Activated CD8-positive, alpha-beta memory T cell treated with anti-CD3 and anti-CD28 coated beads for 36 hours (primary cell): ENCODE measurements around the gene GRID2. TPM values are rescaled to one million over a fixed set of nuclear protein-coding genes. Genes with fewer than 3 reads are reported as not detected.

Source experiments
- CTCF ChIA-PET: fragments of 350-600 bp; sonication (Branson Sonifier 250); formaldehyde crosslinking; loops from one replicate; lab custom pipeline; 2021; ENCODE audit warnings: antibody characterized with exemption; lab: Charles Lee
- POLR2A ChIA-PET: fragments of 350-600 bp; sonication (Branson Sonifier 250); formaldehyde crosslinking; loops from one replicate; lab custom pipeline; 2021; ENCODE audit warnings: antibody characterized with exemption; lab: Charles Lee
- total RNA-seq, 2 experiments: library from RNA; stranded (reverse); gene quantifications; one replicate each; pipeline ENCODE4 v1.2.3, GENCODE V29; 2021

GRID2 gene
- total RNA-seq, 2 experiments from 2014 or later, result not detected

DNA sequence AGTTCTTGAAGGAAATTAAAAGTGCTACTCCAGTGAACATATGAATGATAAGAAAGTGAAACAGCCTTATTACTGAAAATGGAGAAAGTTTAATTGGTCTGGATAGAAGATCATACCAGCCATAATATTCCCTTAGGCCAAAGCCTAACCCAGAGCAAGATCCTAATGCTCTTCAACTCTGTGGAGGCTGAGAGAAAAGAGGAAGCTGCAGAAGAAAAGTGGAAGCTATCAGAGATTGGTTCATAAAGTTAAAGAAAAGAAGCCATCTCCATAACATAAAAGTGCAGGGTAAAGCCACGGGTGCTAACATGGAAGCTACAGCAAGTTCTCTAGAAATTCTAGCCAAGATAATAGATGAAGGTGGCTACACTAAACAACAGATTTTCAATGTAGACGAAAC lies 1439.3 kb downstream of the GRID2 start:
- ChIA-PET POLR2A (no interaction called here), CTCF (no interaction called here)

DNA sequence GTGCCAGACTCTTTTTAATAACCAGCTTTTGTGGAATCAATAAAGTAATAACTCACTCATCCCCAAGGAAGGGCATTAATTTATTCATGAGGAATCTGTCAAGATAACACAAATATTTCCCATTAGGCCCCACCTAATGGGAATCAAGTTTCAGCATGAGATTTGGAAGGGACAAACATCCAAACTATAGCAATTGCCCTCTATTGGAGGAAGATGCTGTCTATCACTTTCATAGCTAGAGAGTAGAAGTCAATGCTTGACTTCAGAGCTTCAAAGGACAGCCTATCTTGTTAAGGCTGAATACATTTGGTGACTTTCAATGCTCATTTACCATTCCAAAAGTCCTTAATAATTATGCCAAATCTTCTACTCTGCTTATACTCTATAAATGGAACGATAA lies 1439.9 kb downstream of the GRID2 start:
- CTCF ChIA-PET, result no interaction called here
- POLR2A ChIA-PET, result no interaction called here

DNA sequence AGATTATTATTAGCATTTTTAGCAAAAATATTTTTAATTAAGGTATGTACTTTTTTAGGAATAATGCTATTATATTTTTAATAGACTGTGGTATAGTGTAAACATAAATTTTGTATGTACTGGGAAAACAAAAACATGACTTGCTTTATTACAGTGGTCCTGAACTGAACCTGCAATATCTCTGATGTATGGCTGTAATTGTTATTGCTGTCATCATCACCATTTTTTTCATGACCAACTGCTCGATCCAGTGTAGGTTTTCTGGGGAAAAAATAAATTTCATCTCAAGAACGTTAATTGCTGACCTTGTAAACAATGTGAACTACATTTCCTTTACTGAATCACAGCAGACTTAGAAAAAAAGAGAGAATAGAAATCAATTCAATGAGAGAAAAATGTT lies 1441.2 kb downstream of the GRID2 start:
- ChIA-PET POLR2A (no interaction called here), CTCF (no interaction called here)

- CTCF ChIA-PET, result no interaction called here
Measured at GRCh38 chr4:93746031-93746430, 1442.3 kb downstream of the GRID2 start.

DNA sequence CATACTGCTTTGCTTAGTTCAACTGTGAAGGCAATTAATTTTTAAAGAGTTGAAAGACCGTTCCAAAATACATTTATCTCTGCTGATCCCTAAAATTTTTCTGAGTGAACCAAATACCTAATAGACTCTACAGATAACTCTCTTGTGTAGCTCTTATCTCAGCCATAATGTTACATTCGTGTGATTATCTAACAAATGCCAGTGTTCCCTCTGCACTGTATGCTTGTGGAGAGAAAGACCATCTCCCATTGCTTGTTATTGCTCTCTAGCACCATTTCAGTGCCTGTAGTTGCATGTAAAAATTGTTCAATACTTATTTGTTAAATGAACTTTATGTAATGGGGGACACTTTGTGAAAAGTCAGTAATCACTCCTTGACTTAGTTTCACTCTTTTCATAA lies 1443.5 kb downstream of the GRID2 start:
- CTCF ChIA-PET, result no interaction called here
- POLR2A ChIA-PET, result no interaction called here

More at GRCh38 chr4:93746031-93746430, 1442.3 kb downstream of the GRID2 start:
- POLR2A ChIA-PET, result no interaction called here

GRCh38 chr4:93748373-93749291 lies 1444.9 kb downstream of the GRID2 start:
- ChIA-PET POLR2A (no interaction called here), CTCF (no interaction called here)

DNA sequence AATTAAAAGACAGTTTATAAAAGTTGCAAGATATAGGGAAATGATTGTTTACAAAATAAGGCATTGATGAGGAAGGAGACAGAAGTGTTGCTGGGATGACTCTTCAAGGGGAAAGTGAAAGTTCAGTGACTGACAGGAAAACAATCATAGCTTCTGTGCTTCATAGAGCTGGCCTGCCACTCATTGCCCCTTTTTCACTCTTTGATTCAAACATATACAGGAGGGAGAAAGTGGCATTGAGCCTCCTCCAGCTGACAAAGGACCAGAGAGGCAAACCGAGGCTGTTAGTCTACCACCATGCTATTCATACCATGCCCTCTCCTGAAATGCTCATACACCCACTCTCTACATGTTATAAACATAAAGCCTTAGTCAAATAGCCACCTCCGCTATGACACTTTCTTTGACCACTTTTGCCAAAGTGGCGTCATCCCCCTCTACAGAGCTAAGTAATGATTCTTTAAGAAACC lies 1445.6 kb downstream of the GRID2 start:
- POLR2A ChIA-PET, result no interaction called here
- CTCF ChIA-PET, result no interaction called here

- POLR2A ChIA-PET, result no interaction called here
- CTCF ChIA-PET, result no interaction called here
Measured at GRCh38 chr4:93751411-93751810, 1447.6 kb downstream of the GRID2 start.

DNA sequence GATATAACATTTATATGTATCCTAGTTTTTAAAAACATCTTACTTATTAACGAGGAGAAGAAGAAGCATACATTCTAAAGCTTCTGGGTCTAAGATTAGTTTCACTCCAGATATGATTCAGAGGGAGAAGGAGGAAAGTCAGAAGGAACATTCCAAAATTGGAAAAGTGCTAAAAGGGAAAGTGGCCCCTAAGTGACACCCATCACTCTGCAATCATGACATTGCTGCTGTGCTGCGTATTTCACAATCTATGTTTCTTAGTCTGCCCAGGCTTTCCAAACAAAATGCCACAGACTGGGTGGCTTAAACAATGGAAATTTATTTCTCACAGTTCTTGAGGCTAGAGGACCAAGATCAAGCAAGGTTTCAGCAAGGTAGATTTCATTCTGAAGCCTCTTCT lies 1452.3 kb downstream of the GRID2 start:
- CTCF ChIA-PET, result no interaction called here

DNA sequence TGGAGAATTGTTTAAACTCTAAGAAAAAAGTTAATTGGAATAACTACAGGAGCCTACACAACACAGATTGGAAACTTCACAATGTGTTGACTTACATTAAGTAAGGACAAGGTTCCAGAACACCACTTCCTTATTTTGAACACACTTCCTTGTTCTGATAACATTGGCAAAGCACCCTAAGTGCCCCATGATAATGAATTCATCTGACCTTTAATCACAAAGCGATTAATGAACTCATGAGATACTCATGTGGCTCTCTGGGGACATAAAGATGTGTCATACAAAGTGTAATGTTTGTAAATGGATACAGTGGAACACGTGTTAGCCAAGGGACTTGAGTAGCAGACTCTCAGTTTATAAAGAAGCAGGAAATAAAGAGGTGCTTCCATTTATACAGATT lies 1455.7 kb downstream of the GRID2 start:
- POLR2A ChIA-PET, result no interaction called here
- CTCF ChIA-PET, result no interaction called here

More for the DNA sequence above, 1452.3 kb downstream of the GRID2 start:
- POLR2A ChIA-PET, result no interaction called here

DNA sequence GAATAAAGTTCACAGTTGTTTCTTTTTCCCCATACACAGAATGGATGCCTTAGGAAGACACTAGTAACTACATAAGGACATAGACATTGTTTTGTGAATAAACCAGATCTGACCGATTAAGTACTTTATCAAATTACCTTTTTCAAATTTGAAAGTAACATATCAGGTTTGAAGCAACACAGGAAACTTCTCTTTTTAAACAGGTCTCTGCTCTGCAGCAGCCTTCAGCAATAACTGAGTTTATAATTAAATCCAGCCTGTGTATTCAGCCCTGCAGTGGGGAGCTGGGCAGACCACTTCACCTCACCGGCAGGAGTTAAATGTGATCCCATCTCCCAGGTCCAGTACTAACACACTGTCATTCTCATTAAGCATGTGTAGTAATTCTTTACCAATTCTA lies 1456.5 kb downstream of the GRID2 start:
- ChIA-PET CTCF (no interaction called here), POLR2A (no interaction called here)

- ChIA-PET CTCF (no interaction called here), POLR2A (no interaction called here)
Measured at GRCh38 chr4:93761286-93761685, 1457.5 kb downstream of the GRID2 start.

- CTCF ChIA-PET, result no interaction called here
- POLR2A ChIA-PET, result no interaction called here
Measured at GRCh38 chr4:93764639-93765246, 1461.0 kb downstream of the GRID2 start.

DNA sequence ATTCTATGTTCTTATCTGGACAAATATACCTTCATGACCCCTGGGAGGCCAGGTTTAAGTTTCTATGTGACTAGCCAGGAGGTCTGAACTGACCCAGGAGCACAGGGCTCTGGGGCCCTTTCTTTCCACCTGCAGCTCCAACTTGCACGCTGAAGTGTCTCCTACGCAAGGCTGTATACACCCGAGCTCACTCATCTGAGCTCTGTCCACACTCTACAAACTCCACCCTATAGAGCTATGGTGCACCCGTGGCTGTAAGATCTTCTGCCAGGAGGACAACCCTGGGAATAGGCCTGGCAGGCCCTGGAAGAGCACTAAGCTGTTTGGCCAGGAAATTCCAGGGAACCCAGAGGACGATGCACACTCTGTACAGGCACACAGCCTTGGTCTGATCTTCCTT lies 1464.2 kb downstream of the GRID2 start:
- POLR2A ChIA-PET, result no interaction called here

DNA sequence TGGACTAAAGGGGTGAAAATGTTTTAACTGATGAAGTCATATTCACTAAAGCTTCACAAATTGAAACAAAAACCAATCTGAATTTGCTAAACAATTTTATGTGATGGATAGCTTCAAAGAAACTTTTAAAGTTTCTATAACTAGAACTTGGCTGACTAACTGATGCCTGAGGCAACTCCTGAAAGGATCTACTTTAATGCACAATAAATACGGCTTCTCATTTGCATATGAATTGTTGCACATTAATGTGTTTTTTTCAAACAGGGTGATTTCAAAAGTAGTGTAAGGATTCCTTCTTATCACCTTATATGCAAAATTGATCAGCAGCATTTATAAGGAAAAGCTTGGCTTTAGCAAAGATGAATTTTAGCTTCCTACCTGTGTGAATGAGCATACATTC lies 1466.4 kb downstream of the GRID2 start:
- CTCF ChIA-PET, result no interaction called here
- POLR2A ChIA-PET, result no interaction called here

More for the DNA sequence above, 1464.2 kb downstream of the GRID2 start:
- CTCF ChIA-PET, result no interaction called here

DNA sequence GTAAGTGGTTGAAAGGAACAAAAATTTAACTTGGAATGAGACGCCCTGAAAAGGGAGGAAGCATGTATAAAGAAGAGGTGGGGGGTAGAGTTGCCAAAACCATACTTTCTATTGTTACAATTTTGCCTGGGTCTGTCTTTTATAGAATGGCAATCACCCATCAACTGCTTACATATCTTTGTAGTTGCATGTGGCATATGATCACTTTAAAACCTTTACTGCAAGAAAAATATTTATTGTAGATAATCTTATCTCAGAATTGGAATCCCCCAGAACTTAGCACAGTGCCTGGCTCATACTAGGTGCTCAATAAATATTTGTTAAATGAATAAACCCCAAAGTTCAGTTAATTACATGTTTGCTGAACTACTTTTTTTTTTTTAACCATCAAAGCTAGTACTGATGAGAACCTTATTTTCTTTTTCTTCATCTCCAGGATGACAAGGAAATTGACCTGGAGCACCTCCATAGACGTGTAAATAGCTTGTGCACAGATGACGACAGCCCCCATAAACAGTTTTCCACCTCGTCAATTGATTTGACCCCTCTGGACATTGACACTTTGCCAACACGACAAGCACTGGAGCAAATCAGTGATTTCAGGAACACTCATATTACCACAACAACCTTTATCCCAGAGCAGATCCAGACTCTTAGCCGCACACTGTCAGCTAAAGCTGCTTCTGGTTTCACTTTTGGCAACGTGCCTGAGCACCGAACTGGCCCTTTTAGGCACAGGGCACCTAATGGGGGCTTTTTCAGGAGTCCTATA lies 1468.1 kb downstream of the GRID2 start:
- ChIA-PET POLR2A (no interaction called here), CTCF (no interaction called here)

DNA sequence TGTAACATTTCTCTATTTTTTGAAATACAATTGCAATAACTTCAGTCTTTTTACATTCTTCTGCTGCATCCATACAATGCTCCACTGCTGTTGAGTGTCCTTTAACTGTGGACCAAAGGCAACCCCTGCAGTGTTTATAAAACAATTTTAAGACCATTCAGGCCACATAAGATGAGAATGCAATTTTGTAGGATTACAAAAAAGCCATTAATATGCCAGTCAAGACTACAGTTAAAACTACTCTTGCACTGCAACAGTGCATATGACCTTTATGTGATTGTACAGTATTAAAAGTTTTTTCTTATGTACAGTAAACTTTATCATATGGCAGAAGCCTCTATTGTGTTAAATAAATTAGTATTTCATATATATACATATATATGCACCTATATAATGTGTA lies 1469.1 kb downstream of the GRID2 start:
- POLR2A ChIA-PET, result no interaction called here
- CTCF ChIA-PET, result no interaction called here

DNA sequence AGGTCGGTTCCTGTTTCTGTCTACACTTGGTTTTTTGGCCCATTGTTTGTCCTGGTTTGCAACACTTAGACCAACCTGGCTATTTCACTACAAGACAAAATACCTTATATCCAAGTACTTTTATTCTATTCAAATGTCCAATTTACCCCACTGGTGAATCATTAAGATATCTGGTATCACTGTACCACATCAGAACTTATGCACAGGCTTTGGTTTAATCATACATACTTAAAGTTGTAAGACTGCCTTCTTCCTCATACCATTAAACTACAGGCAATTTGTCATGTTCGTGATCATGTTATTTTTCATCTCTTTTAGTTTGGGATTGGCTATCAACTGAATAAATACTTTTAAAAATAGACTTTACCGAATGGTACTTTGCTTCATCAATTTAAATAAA lies 1471.8 kb downstream of the GRID2 start:
- ChIA-PET CTCF (no interaction called here), POLR2A (no interaction called here)

- CTCF ChIA-PET, result no interaction called here
- POLR2A ChIA-PET, result no interaction called here
Measured at GRCh38 chr4:93776386-93777080, 1472.8 kb downstream of the GRID2 start.

DNA sequence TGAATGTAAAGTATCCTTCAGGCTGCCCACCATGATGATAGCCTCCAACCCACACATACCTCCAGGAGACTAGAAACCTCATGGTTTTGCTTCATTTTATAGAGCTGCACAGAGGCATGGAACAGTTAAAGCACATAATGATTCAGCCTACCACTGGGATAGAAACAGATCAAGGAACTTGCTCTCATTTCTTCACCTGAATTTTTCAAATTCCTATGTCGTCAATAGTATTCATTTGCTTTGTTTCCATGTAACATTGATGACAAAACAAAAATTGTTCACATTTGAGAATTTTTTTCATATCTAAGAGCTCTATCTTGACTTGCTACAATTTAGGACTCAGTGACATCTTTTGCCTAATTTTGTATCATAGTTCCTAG lies 1473.3 kb downstream of the GRID2 start:
- ChIA-PET CTCF (no interaction called here), POLR2A (no interaction called here)
